Activated CD8-positive, alpha-beta T cell treated with anti-CD3 and anti-CD28 coated beads for 36 hours (primary cell): ENCODE measurements around the gene PROB1. TPM values are rescaled to one million over a fixed set of nuclear protein-coding genes. Genes with fewer than 3 reads are reported as not detected.
"Not testable (repeated sequence)": the region's sequence is repeated elsewhere in the genome, so short reads cannot be mapped to it uniquely, and the experiment has no call there.

ENCODE experiments used
- ATAC-seq: fragments of 200-7000 bp; cut with Tn5 transposase; one replicate; pipeline ENCODE4 v1.10.0; 2021; ENCODE audit warnings: mild to moderate bottlenecking, moderate library complexity
- CTCF ChIA-PET: fragments of 350-600 bp; sonication (Branson Sonifier 250); formaldehyde crosslinking; loops from one replicate; lab custom pipeline; 2021; ENCODE audit warnings: antibody characterized with exemption; lab: Charles Lee
- POLR2A ChIA-PET: fragments of 350-600 bp; sonication (Branson Sonifier 250); formaldehyde crosslinking; loops from one replicate; lab custom pipeline; 2021; ENCODE audit warnings: antibody characterized with exemption; lab: Charles Lee
- DNase-seq: peaks from one replicate; pipeline ENCODE4 v3.0.0-alpha.2; 2020
- H3K27ac Mint-ChIP-seq: one replicate; pipeline ENCODE4 v1.8.0; 2021; ENCODE audit warnings: mild to moderate bottlenecking, mixed read lengths
- H3K27me3 Mint-ChIP-seq: one replicate; pipeline ENCODE4 v1.8.0; 2021; ENCODE audit warnings: mixed read lengths
- H3K36me3 Mint-ChIP-seq: one replicate; pipeline ENCODE4 v1.8.0; 2021; ENCODE audit warnings: low read depth, mixed read lengths
- H3K4me1 Mint-ChIP-seq: one replicate; pipeline ENCODE4 v1.8.0; 2021; ENCODE audit warnings: low read depth, mixed read lengths
- H3K4me3 Mint-ChIP-seq: one replicate; pipeline ENCODE4 v1.8.0; 2021; ENCODE audit warnings: mild to moderate bottlenecking, moderate library complexity, mixed read lengths
- H3K9me3 Mint-ChIP-seq: one replicate; pipeline ENCODE4 v1.8.0; 2021; ENCODE audit warnings: mixed read lengths
- intact Hi-C: fragments of 100-400 bp; cut with micrococcal nuclease; formaldehyde crosslinking; loops from one replicate; pipeline ENCODE4 v1.10.0; 2022
- total RNA-seq, 2 experiments: library from RNA; stranded (reverse); gene quantifications; one replicate each; pipeline ENCODE4 v1.2.3, GENCODE V29; 2021
- TF ChIP-seq, protein P1 (sequence below): fragments of 200-600 bp; IDR thresholded peaks from one replicate; pipeline ENCODE4 v1.8.0; 2022; ENCODE audit warnings: antibody characterized with exemption, mild to moderate bottlenecking

The PROB1 gene
- total RNA-seq, 2 experiments from 2014 or later: 3.9 to 4.1 TPM

DNA sequence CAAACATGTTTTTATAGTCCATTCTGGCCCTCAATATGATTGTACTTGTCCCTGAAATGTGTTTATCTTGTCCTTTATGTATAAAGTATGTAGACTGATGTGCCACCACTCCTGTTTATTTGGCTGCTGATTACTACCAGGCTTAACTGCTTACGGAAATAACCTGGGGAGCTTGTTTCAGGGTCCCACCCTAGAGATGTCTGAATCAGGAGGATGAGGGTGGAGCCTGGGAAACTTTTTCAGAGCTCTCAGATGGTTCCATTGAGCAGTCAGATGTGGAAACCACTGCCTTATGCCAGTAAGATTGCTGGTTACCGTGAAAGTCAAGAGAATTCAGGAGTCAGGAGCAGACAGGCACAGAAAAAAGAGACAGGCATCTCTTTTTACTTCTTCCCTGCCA is 31.0 kb downstream of the PROB1 start:
- TF ChIP-seq, protein P1, sequence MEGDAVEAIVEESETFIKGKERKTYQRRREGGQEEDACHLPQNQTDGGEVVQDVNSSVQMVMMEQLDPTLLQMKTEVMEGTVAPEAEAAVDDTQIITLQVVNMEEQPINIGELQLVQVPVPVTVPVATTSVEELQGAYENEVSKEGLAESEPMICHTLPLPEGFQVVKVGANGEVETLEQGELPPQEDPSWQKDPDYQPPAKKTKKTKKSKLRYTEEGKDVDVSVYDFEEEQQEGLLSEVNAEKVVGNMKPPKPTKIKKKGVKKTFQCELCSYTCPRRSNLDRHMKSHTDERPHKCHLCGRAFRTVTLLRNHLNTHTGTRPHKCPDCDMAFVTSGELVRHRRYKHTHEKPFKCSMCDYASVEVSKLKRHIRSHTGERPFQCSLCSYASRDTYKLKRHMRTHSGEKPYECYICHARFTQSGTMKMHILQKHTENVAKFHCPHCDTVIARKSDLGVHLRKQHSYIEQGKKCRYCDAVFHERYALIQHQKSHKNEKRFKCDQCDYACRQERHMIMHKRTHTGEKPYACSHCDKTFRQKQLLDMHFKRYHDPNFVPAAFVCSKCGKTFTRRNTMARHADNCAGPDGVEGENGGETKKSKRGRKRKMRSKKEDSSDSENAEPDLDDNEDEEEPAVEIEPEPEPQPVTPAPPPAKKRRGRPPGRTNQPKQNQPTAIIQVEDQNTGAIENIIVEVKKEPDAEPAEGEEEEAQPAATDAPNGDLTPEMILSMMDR: no peak

DNA sequence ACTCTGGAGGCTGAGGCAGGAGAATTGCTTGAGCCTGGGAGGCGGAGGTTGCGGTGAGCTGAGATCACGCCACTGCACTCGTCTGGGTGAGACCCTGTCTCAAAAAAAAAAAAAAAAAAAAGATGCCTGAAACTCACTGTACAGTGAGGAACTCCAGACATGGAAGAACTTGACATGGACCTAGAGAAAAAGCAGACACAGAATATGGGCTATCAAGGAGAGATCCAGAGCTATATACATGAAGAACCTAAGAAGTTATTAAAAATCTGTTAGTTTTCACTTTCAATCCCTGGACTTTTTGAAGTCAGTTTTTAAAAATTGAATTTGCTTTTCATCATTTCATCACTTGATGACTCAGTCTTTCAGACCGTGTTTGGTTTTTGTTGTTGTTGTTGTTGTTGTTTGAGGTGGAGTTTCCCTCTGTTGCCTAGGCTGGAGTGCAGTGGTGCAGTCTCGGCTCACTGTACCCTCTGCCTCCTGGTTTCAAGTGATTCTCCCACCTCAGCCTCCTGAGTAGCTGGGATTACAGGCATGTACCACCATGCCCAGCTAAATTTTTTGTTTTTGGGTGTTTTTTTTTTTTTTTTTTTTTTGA is 33.0 kb downstream of the PROB1 start:
- ChIA-PET CTCF (no interaction called here), POLR2A (interaction anchor here (1.2 kb wide), 2 partner anchors 13 to 28 kb away, joined by 3 to 5 read pairs; partner anchors contain the start of gene MZB1)
- intact Hi-C loops: no loop called here
- no peaks in the 10 kb centered on the region for H3K9me3 Mint-ChIP-seq
- no peak for DNase-seq
- no peak overlapping the region for H3K4me3 Mint-ChIP-seq
- H3K27ac Mint-ChIP-seq: no peak overlapping the region
- TF ChIP-seq, protein P1: no peak
- peaks cover 36% of the 10 kb centered on the region for H3K36me3 Mint-ChIP-seq
- H3K27me3 Mint-ChIP-seq: no peaks in the 10 kb centered on the region
- H3K4me1 Mint-ChIP-seq: peaks cover 18% of the 10 kb centered on the region
- ATAC-seq: no peak

More for the DNA sequence above, 31.0 kb downstream of the PROB1 start:
- peaks cover 6% of the 10 kb centered on the region for H3K4me1 Mint-ChIP-seq
- ATAC-seq: no peak
- DNase-seq: no peak
- no peaks in the 10 kb centered on the region for H3K27me3 Mint-ChIP-seq
- no peaks in the 10 kb centered on the region for H3K9me3 Mint-ChIP-seq
- H3K4me3 Mint-ChIP-seq: no peak overlapping the region
- intact Hi-C loops: no loop called here
- ChIA-PET CTCF (no interaction called here), POLR2A (interaction anchor here (1.0 kb wide), 1 partner anchor 11 kb away, joined by 3 read pairs; no protein-coding TSS in a partner anchor)
- peaks cover 41% of the 10 kb centered on the region for H3K36me3 Mint-ChIP-seq
- H3K27ac Mint-ChIP-seq: no peak overlapping the region

DNA sequence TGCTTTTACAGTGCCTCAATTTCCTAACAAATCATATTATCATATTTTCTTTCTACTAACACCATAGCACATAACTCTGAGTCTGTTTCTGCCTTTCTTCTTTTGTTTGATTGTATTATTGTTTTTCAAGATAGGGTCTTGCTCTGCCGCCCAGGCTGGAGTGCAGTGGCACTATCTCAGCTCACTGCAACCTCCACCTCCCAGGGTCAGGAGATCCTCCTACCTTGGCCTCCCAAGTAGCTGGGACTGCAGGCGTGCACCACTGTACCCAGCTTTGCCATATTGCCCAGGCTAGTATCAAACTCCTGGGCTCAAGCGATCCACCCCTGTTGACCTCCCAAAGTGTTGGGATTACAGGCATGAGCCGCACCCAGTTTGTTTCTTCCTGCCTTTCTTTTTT is 34.5 kb downstream of the PROB1 start:
- ChIA-PET POLR2A (interaction anchor here (0.7 to 1.2 kb wide), 2 partner anchors 30 to 66 kb away, joined by 4 to 5 read pairs; partner anchors contain the start of gene MZB1), CTCF (interaction anchor here (0.9 kb wide), 1 partner anchor 14 kb away, joined by 3 read pairs; no protein-coding TSS in a partner anchor)
- TF ChIP-seq, protein P1: no peak
- intact Hi-C loops: no loop called here
- no peaks in the 10 kb centered on the region for H3K9me3 Mint-ChIP-seq
- peaks cover 28% of the 10 kb centered on the region for H3K36me3 Mint-ChIP-seq
- peaks cover 23% of the 10 kb centered on the region for H3K4me1 Mint-ChIP-seq
- ATAC-seq (no peak), DNase-seq (no peak)
- no peak overlapping the region for H3K27ac Mint-ChIP-seq
- H3K4me3 Mint-ChIP-seq: no peak overlapping the region
- no peaks in the 10 kb centered on the region for H3K27me3 Mint-ChIP-seq

DNA sequence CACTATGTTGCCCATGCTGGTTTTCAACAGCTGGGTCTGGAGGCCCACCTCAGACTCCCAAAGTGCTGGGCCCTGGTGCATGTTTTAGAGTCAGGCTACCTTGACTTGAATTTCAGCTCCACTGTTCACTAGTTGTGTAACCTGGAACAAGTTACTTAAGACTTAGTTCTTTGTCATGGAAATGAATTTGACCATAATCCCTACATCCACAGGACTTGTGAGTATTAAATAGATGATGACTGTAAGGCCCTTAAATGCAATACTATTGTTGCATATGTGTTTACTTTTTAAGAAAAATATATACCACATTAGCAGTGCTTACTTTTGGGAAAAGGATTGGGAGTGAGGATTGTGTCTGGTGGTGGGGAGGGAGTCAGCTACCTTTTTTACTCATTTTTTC is 36.8 kb downstream of the PROB1 start:
- ChIA-PET POLR2A (interaction anchor here (0.7 kb wide), 1 partner anchor 57 kb away, joined by 3 read pairs; no protein-coding TSS in a partner anchor), CTCF (interaction anchor here (1.0 to 1.8 kb wide), 2 partner anchors 12 to 14 kb away, joined by 3 to 5 read pairs; no protein-coding TSS in a partner anchor)
- DNase-seq: no peak
- Mint-ChIP-seq H3K27ac (no peak overlapping the region), H3K36me3 (peaks cover 21% of the 10 kb centered on the region), H3K4me1 (peaks cover 24% of the 10 kb centered on the region), H3K4me3 (no peak overlapping the region), H3K27me3 (no peaks in the 10 kb centered on the region), H3K9me3 (peaks cover 4% of the 10 kb centered on the region)
- TF ChIP-seq, protein P1: no peak
- intact Hi-C loops: no loop called here
- ATAC-seq: no peak

DNA sequence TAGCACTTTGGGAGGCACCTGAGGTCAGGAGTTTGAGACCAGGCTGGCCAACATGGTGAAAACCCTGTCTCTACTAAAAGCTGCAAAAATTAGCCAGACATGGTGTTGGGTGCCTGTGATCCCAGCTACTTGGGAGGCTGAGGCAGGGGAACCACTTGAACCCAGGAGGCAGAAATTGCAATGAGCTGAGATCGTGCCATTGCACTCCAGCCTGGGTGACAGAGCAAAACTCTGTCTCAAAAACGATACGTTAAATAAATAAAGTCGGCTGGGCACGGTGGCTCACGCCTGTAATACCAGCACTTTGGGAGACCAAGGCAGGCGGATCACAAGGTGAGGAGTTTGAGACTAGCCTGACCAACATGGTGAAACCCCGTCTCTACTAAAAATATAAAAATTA is 39.0 kb downstream of the PROB1 start:
- ATAC-seq, H3K27me3 Mint-ChIP-seq, H3K4me3 Mint-ChIP-seq, H3K27ac Mint-ChIP-seq, DNase-seq, intact Hi-C loops, POLR2A ChIA-PET, H3K9me3 Mint-ChIP-seq: not testable (repeated sequence)
- CTCF ChIA-PET: interaction anchor here (1.2 kb wide), 1 partner anchor 14 kb away, joined by 3 read pairs; the partner anchor contains the start of gene PAIP2
- peaks cover 32% of the 10 kb centered on the region for H3K4me1 Mint-ChIP-seq
- H3K36me3 Mint-ChIP-seq: peaks cover 15% of the 10 kb centered on the region
